HG03280 (cell line): Measurements from ENCODE around the gene C5AR2.
"Not testable (repeated sequence)": the region's sequence is repeated elsewhere in the genome, so short reads cannot be mapped to it uniquely, and the experiment has no call there.

ENCODE experiments used
- ATAC-seq: cut with Tn5 transposase; IDR thresholded peaks from one replicate; pipeline ENCODE4 v1.9.1; 2021; ENCODE audit warnings: mild to moderate bottlenecking, moderate library complexity; ENCODE audit not compliant: unreplicated experiment

Gene C5AR2

DNA sequence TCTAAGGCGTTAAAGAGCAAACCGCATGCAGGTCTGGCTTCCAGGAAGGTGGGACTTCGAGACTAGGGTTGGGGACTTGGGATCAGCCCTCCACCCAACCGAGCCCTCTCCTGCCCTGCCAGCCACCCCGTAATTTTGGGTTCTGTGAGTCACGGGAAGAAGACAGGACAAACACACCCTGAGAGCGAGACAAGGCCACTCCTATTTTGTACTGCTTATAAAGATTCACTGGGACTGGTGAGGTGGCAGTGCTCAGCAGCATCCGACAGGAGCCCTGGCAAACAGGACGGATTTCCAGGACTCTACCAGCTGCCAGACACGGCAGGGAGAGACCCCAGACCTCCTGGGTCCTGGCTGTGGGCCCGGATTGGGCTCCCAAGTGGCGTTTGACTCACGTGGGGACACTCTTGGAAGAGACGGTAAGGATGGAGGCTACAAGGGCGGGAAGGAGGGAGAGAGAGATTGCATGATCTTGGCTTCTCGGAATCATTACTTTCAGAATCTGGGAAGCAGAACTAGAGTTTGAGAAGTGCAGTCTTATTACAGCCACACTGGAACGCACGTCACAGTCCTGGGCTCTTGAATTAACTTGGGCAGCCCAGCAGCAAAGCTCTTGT is at the start of gene C5AR2:
Gene C5AR2 (plus strand): TSS at position 245 of the 617 bp plus-strand sequence. CDS start 8,625 bp downstream, outside the sequence.
- no peak for ATAC-seq

DNA sequence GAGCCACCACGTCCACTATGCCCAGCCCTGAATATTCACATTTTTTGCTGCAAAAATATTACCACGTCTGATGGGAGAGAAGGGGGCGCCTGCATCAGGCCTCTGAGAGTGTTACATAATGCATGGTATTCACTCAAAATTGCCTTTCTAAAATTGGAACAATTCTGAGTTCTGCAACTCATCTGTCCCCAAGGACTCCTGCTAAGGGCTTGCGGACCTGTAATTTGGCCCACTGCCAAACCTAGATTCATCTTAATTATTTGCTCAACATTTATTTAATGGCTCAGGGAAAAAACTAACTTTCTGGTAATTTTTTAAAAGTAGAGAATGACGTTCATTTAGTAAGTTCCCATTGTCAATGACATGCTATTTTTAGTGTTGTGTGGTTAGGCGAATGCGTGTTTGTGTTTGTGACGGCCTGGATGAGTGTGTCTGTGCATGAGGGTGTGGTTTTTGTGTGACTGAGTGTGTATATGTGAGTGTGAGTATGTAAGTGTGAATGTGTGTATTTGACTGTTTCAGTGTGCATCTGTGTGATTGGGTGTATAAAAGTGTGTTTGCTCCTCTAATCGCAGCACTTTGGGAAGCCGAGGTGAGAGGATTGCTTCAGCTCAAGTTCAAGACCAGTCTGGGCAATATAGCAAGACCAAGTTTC is 48.4 kb upstream of the C5AR2 start:
- no peak for ATAC-seq

DNA sequence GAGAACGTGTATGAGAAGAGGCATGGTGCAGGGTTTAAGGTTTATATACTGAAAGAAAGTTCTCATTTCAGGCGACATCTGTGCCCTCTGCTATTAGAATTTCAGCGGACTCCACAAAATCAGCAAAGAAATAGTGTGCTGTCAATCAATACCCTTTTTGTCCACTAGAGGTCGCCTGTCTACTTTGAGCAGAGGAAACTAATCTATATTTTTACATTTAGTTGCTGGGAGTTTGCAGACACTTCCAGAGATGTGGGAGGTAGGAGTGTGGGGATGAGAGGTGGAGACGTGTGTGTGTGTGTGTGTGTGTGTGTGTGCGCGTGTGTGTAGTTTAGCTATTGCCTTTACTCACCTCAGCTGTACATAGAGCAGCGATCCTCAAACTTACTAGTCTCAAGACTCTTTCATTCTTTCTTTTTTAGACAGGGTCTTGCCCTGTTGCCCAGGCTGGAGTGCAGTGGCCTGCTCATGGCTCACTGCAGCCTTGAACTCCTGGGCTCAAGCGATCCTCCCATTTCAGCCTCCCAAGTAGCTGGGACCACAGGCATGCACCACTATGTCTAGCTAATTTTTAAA is 47.6 kb upstream of the C5AR2 start:
- no peak for ATAC-seq

DNA sequence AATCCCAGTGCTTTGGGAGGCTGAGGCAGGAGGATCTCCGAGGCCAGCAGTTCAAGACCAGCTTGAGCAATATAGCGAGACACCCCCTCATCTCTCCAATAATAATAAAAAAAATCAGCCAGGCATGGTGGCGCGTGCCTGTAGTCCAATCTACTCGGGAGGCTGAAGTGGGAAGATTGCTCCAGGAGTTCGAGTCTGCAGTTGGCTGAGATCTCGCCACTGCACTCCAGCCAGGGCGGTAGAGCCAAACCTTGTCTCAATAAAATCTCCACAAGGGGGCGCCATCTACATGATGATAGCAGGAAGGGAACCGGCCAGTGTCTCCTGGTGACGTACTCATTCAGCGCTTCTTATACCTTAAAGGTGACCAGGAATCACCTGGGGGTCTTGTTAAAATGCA is 35.9 kb upstream of the C5AR2 start:
- ATAC-seq = no peak

DNA sequence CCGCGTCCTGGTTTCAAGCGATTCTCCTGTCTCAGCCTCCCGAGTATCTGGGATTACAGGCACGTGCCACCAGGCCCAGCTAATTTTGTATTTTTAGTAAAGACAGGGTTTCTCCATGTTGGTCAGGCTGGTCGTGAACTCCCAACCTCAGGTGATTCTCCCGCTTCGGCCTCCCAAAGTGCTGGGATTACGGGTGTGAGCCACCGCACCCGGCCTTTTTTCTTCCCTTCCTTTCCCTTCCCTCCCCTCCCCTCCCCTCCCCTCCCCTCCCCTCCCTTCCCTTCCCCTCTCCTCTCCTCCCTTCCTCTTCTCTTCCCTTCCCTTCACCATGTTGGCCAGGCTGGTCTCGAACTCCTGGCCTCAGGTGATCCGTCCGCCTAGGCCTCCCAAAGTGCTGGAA is 31.1 kb upstream of the C5AR2 start:
- not testable (repeated sequence) for ATAC-seq

DNA sequence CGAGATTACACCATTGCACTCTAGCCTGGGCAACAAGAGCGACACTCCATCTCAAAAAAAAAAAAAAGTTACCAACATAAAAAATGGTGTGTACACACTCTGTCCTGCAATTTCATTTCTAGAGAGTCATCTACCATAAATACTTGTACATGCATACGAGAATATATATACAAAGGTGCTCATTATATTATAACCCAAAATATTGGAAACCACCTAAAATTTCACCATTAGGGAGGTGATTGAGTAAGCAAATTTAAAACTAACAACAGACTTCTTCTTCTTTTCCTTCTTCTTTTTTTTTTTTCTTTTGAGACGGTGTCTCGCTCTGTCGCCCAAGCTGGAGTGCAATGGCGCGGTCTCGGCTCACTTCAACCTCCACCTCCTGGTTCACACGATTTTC is 29.7 kb upstream of the C5AR2 start:
- ATAC-seq = no peak

DNA sequence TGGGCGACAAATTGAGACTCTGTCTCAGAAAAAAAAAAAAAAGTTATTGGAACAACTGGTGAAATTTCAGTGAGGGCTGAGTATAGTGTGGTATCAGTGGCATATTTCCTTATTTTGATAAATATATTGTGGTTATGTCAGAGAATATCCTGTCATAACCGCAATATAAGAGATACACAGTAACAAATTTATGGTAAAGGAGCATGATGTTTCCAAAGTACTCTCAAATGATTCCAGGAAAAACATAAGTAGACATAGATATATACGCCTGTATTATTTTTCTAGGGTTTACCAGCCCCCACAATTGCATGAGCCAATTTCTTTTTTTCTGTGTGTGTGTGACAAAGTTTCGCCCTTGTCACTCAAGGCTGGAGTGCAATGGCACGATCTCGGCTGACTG is 28.0 kb upstream of the C5AR2 start:
- no peak for ATAC-seq

DNA sequence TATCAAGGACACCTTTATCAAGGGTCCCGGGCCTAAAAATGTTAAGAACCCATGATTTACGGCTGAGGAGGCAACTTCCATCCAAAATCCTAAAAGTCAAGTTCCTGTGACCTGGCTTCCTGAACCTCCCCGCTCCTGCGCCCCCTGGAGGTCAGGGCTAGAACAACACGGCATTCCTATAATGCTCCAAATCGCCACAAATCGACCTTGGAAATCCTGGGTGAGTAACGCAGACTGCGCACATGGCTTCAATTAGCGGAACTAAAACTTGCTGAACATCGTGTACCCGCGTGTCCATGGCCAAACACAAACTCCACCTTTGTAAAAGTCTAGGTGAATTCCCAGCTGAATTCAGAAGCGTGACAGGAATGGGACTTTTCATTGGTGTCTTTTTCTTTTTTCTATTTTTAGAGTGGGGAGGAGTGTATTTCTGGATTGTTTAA is 26.6 kb upstream of the C5AR2 start:
- ATAC-seq = no peak

DNA sequence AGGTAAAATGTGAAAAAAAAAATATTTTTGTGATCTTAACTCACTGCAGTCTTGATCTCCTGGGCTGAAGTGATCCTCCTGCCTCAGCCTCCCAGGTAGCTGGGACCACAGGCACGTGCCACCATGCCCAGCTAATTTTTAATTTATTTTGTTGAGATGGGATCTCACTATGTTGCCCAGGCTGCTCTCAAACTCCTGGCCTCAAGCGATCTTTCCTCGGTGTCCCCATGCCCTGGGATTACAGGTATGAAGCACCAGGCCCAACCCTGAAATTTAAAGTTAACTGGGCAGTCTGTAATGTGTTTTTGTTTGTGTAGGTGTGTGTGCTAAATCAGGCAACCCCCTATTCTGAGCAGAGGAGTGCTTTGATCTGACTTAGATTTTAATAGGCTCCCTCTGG is 25.7 kb upstream of the C5AR2 start:
- ATAC-seq = no peak

DNA sequence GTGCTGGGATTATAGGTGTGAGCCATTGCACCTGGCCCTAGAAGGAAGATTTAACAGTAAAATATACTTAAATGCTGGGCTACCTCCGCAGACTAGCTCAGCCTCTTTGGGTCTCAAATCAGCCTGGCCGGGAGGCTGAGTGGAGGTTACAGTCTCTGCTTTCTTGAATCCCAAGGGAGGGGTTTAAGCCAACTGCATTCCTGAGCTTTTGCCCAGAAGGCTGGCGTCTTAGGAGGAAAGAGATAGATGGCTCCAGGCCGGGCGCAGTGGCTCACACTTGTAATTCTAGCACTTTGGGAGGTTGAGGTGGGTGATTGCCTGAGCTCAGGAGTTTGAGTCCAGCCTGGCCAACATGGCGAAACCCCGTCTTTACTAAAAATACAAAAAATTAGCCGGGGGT is 22.9 kb upstream of the C5AR2 start:
- no peak for ATAC-seq

DNA sequence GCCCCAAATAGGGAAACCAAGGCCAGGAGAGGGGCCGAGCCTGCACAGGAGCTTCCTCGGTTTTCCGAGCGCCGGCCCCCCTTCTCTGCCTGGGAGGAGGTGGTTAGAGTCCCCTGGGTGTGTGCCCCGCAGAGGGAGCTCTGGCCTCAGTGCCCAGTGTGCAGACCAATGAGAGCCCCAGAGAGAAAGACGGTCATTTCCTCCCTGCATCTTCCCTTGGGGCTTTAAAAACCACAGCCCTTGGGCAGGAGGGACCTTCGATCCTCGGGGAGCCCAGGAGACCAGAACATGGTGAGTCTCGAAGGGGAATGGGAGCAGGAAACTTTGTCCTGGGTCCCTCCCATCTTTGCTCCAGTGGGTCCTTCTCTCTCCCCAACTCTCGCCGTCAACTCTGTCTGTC is 22.4 kb upstream of the C5AR2 start, which contains the start of gene C5AR1:
Gene C5AR1 (plus strand): TSS at position 254 of the 400 bp plus-strand sequence. CDS start 35 bp downstream, at position 289.
- no peak for ATAC-seq

DNA sequence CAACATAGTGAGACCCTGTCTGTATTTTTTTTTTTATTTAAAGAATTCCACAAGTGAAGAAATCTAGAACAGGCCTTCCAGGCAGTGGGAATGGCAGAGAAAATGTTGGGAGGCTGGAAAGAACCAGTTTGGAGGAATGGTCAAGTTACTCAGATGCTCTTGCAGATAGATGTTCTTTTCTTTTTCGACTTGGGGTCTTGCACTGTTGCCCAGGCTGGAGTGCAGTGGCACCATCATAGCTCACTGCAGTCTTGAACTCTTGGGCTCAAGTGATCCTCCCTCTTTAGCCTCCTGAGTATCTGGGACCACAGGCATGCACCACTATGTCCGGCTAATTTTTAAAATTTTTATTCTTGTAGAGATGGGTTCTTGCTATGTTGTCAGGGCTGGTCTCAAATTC is 21.7 kb upstream of the C5AR2 start:
- no peak for ATAC-seq

DNA sequence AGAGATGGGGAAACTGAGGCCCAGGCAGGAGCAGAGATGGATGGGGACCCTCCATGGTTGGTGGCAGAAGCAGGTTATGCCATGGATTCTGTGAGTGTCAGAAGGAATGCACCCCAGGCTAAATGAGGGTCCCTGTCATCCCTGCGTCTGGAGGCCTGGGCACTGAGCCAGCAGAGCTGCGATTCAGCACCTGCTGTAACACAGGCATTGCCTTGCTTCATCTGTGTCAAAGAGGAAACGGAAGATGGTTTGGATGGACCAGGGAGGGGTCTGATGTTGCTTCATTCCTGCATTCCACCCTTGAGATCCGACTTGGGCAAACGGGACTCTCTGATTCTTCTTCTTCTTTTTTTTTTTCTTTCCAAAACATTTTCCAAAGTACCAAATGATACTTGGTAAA is 21.2 kb upstream of the C5AR2 start:
- ATAC-seq = no peak

DNA sequence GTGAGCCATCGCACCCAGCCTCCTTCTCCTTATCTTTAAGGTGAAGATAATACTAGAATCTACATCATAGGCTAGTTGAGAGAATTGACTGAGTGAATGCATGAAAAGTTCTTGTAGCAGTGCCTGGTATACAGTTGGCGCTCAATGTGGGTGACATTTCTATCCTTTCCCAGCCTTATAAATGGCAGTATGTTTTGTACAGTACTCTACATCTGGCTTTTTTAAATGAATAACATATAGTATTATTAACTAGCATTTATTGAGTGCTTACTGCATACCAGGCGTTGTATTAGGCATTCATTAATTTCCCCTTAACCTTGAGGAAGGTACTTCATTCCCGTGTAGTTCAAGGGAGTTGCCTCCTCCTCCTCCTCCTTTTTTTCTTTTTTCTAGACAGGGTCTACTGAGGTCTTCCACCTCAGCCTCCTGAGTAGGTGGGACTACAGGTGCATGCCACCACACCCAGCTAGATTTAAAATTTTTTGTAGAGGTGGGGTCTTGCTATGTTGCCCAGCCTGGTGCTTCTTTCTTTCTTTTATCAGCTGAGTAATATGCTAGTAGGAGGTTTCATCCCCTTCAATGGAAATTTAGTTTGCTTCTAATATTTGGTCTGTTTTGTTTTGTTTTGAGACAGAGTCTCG is 19.5 kb upstream of the C5AR2 start:
- ATAC-seq = no peak

DNA sequence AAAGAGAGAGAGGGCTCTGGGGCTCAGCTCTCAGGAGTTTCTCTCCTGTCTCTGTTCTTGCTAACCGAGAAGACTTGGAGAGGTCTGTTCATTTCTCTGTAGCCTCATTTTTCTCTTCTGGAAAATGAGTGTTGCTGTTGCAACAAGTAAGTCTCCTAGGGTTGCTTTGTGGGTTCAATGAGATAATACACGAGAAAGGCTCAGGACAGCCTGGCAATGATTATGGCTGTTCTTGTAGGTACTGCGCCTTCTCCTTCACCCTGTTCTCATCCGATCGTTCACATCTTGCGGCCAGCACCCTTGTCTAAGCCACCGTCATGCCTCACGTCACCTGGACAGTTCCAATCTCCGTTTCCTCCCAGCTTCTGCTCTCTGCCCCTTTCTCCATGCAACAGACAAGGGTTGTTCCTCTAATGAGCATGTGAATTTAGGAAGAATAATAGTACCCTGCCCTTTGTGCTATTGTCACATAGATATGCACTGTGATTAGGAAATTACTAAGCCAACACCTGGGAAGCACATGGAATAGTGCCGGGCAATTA is 18.1 kb upstream of the C5AR2 start:
- ATAC-seq = no peak

DNA sequence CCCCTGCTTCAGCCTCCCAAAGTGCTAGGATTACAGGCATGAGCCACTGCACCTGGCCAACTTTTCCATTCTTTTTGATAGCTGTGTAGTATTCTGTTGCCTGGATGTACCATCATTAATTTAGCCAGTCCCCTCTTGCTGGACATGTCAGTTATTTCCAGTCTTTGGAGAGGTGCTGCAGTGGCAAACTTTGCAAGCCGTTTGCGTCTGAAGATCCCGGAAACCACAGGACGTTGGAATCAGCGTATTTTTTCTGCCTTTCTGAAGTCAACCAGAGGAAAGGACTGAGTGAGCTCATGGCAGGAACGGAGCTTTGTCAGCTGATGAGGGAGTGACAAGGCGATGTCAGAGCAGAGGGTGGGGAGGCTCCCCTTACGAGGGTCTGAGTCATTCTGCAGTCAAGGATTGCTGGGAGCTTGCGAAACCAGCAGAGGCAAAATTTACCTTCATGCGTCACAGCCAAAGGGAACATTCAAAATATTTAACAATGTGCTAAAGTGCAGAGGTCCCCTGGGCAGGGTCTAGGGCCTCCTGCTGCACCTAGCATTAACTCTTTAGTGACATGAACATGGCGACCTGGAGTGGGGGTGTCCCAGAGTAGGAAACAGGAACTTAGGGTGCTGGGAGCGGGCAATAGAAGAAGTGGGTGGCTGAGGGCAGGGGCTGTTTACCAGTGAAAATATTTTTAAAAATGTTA is 16.7 kb upstream of the C5AR2 start:
- no peak for ATAC-seq

DNA sequence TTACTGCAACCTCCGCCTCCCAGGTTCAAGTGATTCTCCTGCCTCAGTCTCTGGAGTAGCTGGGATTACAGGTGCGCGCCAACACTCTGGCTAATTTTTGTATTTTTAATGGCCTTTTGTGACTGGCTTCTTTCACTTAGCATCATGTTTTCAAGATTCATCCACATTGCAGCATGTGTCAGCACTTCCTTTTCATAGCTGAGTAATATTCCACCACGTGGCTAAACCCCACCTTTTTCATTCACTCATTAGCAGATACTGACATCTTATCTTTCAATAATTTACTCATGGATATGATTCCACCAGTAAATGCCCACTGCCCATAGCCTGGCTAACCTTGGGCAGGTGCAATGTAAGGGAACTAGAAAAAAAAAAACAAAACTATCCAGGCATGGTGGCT is 15.5 kb upstream of the C5AR2 start:
- no peak for ATAC-seq

DNA sequence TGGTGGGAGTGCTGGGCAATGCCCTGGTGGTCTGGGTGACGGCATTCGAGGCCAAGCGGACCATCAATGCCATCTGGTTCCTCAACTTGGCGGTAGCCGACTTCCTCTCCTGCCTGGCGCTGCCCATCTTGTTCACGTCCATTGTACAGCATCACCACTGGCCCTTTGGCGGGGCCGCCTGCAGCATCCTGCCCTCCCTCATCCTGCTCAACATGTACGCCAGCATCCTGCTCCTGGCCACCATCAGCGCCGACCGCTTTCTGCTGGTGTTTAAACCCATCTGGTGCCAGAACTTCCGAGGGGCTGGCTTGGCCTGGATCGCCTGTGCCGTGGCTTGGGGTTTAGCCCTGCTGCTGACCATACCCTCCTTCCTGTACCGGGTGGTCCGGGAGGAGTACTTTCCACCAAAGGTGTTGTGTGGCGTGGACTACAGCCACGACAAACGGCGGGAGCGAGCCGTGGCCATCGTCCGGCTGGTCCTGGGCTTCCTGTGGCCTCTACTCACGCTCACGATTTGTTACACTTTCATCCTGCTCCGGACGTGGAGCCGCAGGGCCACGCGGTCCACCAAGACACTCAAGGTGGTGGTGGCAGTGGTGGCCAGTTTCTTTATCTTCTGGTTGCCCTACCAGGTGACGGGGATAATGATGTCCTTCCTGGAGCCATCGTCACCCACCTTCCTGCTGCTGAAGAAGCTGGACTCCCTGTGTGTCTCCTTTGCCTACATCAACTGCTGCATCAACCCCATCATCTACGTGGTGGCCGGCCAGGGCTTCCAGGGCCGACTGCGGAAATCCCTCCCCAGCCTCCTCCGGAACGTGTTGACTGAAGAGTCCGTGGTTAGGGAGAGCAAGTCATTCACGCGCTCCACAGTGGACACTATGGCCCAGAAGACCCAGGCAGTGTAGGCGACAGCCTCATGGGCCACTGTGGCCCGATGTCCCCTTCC is 11.8 kb upstream of the C5AR2 start:
- ATAC-seq = no peak

DNA sequence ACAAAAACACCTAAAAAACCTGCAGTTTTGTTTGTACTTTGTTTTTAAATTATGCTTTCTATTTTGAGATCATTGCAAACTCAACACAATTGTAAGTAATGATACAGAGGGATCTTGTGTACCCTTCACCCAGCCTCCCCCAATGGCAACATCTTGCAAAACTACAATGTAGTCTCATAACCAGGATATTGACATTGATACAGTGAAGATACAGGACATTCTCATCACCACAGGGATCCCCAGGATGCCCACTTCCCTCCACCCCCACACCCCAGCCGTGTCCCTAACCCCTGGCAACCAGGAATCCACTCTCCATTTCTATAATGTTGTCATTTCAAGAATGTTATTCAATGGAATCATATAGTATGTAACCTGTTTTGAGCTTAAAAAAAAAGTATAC is 10.3 kb upstream of the C5AR2 start:
- ATAC-seq = no peak

DNA sequence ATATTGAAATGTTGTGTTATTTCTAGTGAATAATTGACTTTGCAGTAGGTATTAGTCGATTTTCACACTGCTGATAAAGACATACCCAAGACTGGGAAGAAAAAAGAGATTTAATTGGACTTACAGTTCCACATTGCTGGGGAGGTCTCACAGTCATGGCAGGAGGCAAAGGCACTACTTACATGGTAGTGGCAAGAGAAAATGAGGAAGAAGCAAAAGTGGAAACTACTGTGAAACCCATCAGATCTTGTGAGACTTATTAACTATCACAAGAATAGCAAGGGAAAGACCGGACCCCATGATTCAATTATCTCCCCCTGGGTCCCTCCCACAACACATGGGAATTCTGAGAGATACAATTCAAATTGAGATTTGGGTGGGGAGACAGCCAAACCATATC is 9.9 kb upstream of the C5AR2 start:
- no peak for ATAC-seq
